K562 (cell line): ENCODE results near the gene PAPOLB. TPM values are rescaled to one million over a fixed set of nuclear protein-coding genes. Genes with fewer than 3 reads are reported as not detected.
A peak's percentile ranks its signal among the peaks of the same experiment; 100 is the strongest.

Source experiments
- CHD1 ChIP-seq: fragments of 200-600 bp; sonication (generic); IDR thresholded peaks from one replicate; pipeline ENCODE4 v1.6.1; 2012; ENCODE audit warnings: mild to moderate bottlenecking, moderate library complexity, low read length, inconsistent platforms
- CREB1 ChIP-seq, 2 experiments: sonication (generic) in 1 of 2; formaldehyde crosslinking in 1 of 2; IDR thresholded peaks; 2 replicates each; pipeline versions ENCODE4 v1.6.1 to v1.8.0; 2012 to 2022; ENCODE audit warnings: inconsistent platforms in 1 of 2, mild to moderate bottlenecking in 1 of 2, missing genetic modification reagents in 1 of 2, moderate library complexity in 1 of 2
- E2F8 ChIP-seq: fragments of 450-650 bp; IDR thresholded peaks from 2 replicates; pipeline ENCODE4 v1.7.1; 2018; ENCODE audit warnings: mild to moderate bottlenecking, low read depth; ENCODE audit not compliant: partially characterized antibody
- ELF2 ChIP-seq: fragments of 250-450 bp; sonication (Bioruptor Pico); IDR thresholded peaks from 2 replicates; pipeline ENCODE4 v1.5.0; 2021; ENCODE audit warnings: mild to moderate bottlenecking
- FOSL1 ChIP-seq: fragments of 200-800 bp; sonication (Bioruptor generic); conservative IDR thresholded peaks from 2 replicates; pipeline ENCODE4 v1.6.1; 2016; ENCODE audit warnings: missing genetic modification characterization, missing compliant biosample characterization
- FOXM1 ChIP-seq, 2 experiments: fragments of 450-650 bp in 1 of 2; sonication (generic) in 1 of 2; formaldehyde crosslinking in 1 of 2; IDR thresholded peaks; 2 replicates each; pipeline versions ENCODE4 v1.6.1 to v1.9.0; 2017 to 2022; ENCODE audit warnings: low read depth in 2 of 2, mild to moderate bottlenecking in 2 of 2, missing genetic modification reagents in 1 of 2, moderate library complexity in 1 of 2
- GTF2F1 ChIP-seq: IDR thresholded peaks from 2 replicates; pipeline ENCODE4 v1.6.1; 2011; ENCODE audit warnings: low read depth, low read length, improper control_type of control experiment
- NCOA4 ChIP-seq: fragments of 450-650 bp; IDR thresholded peaks from 2 replicates; pipeline ENCODE4 v1.6.1; 2018; ENCODE audit warnings: mild to moderate bottlenecking; ENCODE audit not compliant: partially characterized antibody
- PHB ChIP-seq: fragments of 250-450 bp; sonication (Bioruptor Pico); IDR thresholded peaks from 2 replicates; pipeline ENCODE4 v1.5.0; 2021
- PTBP1 ChIP-seq: fragments of 200-400 bp; formaldehyde crosslinking; IDR thresholded peaks from 2 replicates; pipeline ENCODE4 v1.6.1; 2017; ENCODE audit warnings: low read depth, low read length
- RBM39 ChIP-seq: fragments of 200-400 bp; formaldehyde crosslinking; optimal IDR thresholded peaks from 2 replicates; pipeline ENCODE3; 2018; ENCODE audit warnings: low read depth, low read length
- RNF219 ChIP-seq: fragments of 250-450 bp; sonication (Bioruptor Pico); IDR thresholded peaks from 2 replicates; pipeline ENCODE4 v1.5.0; 2022; ENCODE audit warnings: mild to moderate bottlenecking
- SOX6 ChIP-seq: fragments of 450-650 bp; IDR thresholded peaks from 2 replicates; pipeline ENCODE4 v1.6.1; 2014; ENCODE audit warnings: mild to moderate bottlenecking
- SP1 ChIP-seq: sonication (generic); formaldehyde crosslinking; IDR thresholded peaks from 2 replicates; pipeline ENCODE4 v1.8.1; 2022; ENCODE audit warnings: mild to moderate bottlenecking, missing genetic modification reagents
- SREBF2 ChIP-seq: sonication (generic); formaldehyde crosslinking; IDR thresholded peaks from 2 replicates; pipeline ENCODE4 v1.4.0; 2020; ENCODE audit warnings: mild to moderate bottlenecking, missing genetic modification reagents
- SRSF7 ChIP-seq: fragments of 200-400 bp; formaldehyde crosslinking; optimal IDR thresholded peaks from 2 replicates; pipeline ENCODE3; 2017; ENCODE audit warnings: mild to moderate bottlenecking, low read depth, low read length
- THAP7 ChIP-seq: fragments of 250-450 bp; sonication (Bioruptor Pico); IDR thresholded peaks from 2 replicates; pipeline ENCODE4 v1.5.0; 2021
- ZFX ChIP-seq: sonication (generic); formaldehyde crosslinking; IDR thresholded peaks from 2 replicates; pipeline ENCODE4 v1.8.0; 2022; ENCODE audit warnings: mild to moderate bottlenecking, missing genetic modification reagents, moderate library complexity
- ZNF232 ChIP-seq: sonication (generic); formaldehyde crosslinking; IDR thresholded peaks from 2 replicates; pipeline ENCODE4 v1.8.0; 2022; ENCODE audit warnings: mild to moderate bottlenecking, missing genetic modification reagents
- ZNF311 ChIP-seq: fragments of 250-450 bp; sonication (Bioruptor Pico); IDR thresholded peaks from 2 replicates; pipeline ENCODE4 v1.4.0; 2020; ENCODE audit warnings: mild to moderate bottlenecking, moderate library complexity
- ZSCAN29 ChIP-seq: fragments of 450-650 bp; IDR thresholded peaks from 2 replicates; pipeline ENCODE4 v1.6.1; 2017
- polyA plus RNA-seq, 8 experiments: library from polyadenylated mRNA; depleted of rRNA in 4 of 8; stranded (reverse) in 5 of 8; unstranded in 3 of 8; fragments of >200 nt; fragmentation: Nextera tagmentation in 2 of 8; fragmentation: Illumina TruSeq in 1 of 8; extraction: Ambion mirVana in 2 of 8; extraction: Trizol in 1 of 8; gene quantifications; 2 replicates each; pipeline versions ENCODE4 v1.2.1 to v1.2.3, GENCODE V29; 2011 to 2014; ENCODE audit warnings: inconsistent platforms in 1 of 8, missing spikeins in 1 of 8
- total RNA-seq, 7 experiments: library from RNA; depleted of rRNA in 6 of 7; stranded (reverse); fragments of >200 nt in 6 of 7; fragmentation: Illumina TruSeq in 2 of 7; extraction: Trizol in 2 of 7; gene quantifications; 2 replicates each; pipeline versions ENCODE4 v1.2.1 to v1.2.3, GENCODE V29; 2011 to 2021; ENCODE audit warnings: low replicate concordance in 1 of 7
- TF ChIP-seq, protein P1 (sequence below): fragments of 450-650 bp; IDR thresholded peaks from 2 replicates; pipeline ENCODE4 v1.6.1; 2017; ENCODE audit warnings: antibody characterized with exemption

The PAPOLB gene
- total and polyA plus RNA-seq, 9 of the 15 experiments (the other 6 are each of a cell fraction or from before 2014, with no cell fraction given) = 0.04 to 0.33 (median 0.16) TPM; not detected in 4

DNA sequence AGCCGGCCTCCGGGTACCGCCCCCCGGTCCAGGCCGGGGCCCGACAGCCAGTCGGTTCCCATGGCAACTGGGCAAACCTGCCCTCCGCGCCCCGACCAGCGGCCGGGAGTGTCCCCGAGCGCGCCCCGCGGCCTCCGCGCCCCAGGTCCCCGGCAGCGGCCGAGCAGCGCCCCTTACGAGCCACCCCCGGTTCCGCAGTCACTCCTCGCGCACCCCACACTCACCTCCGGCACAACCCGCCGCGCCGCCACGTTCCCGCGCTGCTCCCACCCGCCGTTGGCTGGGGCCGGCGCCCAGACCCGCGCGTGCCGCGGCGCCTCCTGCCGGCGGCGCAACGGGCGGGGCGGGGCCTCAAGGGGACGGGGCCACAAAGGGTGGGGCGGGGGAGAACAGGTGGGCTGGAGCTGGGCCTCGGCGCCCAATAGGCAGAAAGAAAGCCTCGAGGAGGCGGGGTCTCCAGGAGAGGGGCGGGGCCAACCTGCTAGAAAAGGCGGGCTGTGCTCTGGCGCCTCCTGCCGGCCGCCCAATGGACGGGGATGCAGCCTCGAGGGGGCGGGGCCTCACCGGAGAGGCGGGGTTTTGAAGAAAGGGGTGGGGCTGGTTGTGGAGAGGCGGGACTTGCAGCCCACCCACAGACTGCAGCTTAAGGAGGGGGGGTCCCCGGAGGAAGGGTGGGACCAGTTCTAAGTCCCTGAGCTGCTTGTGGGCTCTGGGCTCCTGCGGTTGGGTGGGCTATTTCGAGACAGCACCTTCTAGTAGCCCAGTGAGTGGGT is 21.7 kb upstream of the PAPOLB start, which contains the start of gene RADIL (continued):
- TF ChIP-seq SREBF2 (CRISPR knock-in tag) (no peak), SP1 (CRISPR knock-in tag) (peak; percentile 98), PTBP1 (no peak), CHD1 (no peak), CREB1 (IDR thresholded peaks at IDR 0.05) (peak; percentile 20; the same call in 1 of the 2 replicates), CREB1 (CRISPR knock-in tag; IDR thresholded peaks at IDR 0.05) (no peak), THAP7 (CRISPR knock-in tag) (no peak), ZNF311 (no peak), ELF2 (CRISPR knock-in tag) (no peak), ZSCAN29 (no peak), E2F8 (peak; percentile 47), PHB (CRISPR knock-in tag) (no peak), FOXM1 (IDR thresholded peaks at IDR 0.05; ENCODE audit: low read depth) (no peak), FOXM1 (CRISPR knock-in tag; IDR thresholded peaks at IDR 0.05; ENCODE audit: low read depth) (no peak), ZFX (CRISPR knock-in tag) (peak; percentile 40), SOX6 (no peak), FOSL1 (tag) (no peak), RNF219 (CRISPR knock-in tag) (no peak), GTF2F1 (no peak), RBM39 (no peak), ZNF232 (CRISPR knock-in tag) (no peak), SRSF7 (no peak), NCOA4 (no peak)
- TF ChIP-seq, protein P1, sequence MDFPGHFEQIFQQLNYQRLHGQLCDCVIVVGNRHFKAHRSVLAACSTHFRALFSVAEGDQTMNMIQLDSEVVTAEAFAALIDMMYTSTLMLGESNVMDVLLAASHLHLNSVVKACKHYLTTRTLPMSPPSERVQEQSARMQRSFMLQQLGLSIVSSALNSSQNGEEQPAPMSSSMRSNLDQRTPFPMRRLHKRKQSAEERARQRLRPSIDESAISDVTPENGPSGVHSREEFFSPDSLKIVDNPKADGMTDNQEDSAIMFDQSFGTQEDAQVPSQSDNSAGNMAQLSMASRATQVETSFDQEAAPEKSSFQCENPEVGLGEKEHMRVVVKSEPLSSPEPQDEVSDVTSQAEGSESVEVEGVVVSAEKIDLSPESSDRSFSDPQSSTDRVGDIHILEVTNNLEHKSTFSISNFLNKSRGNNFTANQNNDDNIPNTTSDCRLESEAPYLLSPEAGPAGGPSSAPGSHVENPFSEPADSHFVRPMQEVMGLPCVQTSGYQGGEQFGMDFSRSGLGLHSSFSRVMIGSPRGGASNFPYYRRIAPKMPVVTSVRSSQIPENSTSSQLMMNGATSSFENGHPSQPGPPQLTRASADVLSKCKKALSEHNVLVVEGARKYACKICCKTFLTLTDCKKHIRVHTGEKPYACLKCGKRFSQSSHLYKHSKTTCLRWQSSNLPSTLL = no peak
